Measurements from ENCODE around the gene SMAP1.
"Not testable (repeated sequence)": the region's sequence is repeated elsewhere in the genome, so short reads cannot be mapped to it uniquely, and the experiment has no call there.

DNA sequence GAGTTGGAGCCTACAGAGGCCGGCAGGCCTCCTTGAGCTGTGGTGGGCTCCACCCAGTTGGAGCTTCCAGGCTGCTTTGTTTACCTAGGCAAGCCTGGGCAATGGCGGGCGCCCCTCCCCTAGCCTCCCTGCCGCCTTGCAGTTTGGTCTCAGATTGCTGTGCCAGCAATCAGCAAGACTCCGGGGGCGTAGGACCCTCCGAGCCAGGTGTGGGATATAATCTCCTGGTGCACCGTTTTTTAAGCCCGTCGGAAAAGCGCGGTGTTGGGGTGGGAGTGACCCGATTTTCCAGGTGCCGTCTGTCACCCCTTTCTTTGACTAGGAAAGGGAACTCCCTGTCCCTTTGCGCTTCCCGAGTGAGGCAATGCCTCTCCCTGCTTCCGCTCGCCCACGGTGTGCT is 103.7 kb downstream of the SMAP1 start:
- not testable (repeated sequence) for TF ChIP-seq POLR2AphosphoS5 (IDR thresholded peaks at IDR 0.05)
- TF ChIP-seq, protein P1, sequence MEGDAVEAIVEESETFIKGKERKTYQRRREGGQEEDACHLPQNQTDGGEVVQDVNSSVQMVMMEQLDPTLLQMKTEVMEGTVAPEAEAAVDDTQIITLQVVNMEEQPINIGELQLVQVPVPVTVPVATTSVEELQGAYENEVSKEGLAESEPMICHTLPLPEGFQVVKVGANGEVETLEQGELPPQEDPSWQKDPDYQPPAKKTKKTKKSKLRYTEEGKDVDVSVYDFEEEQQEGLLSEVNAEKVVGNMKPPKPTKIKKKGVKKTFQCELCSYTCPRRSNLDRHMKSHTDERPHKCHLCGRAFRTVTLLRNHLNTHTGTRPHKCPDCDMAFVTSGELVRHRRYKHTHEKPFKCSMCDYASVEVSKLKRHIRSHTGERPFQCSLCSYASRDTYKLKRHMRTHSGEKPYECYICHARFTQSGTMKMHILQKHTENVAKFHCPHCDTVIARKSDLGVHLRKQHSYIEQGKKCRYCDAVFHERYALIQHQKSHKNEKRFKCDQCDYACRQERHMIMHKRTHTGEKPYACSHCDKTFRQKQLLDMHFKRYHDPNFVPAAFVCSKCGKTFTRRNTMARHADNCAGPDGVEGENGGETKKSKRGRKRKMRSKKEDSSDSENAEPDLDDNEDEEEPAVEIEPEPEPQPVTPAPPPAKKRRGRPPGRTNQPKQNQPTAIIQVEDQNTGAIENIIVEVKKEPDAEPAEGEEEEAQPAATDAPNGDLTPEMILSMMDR (IDR thresholded peaks at IDR 0.05 in 8 of 11, conservative IDR thresholded peaks at IDR 0.05 in 3 of 11) = not testable (repeated sequence)

Measured in spleen (tissue), 7 donors.